ENCODE measurements around the gene PPM1H.

The PPM1H gene

GRCh38 chr12:62597253-62597652, 337.7 kb downstream of the PPM1H start:
- peaks cover 3% of the 10 kb centered on the region; the same call in 1 of the 2 replicates for H3F3A ChIP-seq (ENCODE audit: low read depth)
- peaks cover 4% of the 10 kb centered on the region; the same call in 1 of the 2 replicates for H3K36me3 ChIP-seq (ENCODE audit: insufficient read depth, low read length)
- TF ChIP-seq EZH2phosphoT487 (IDR thresholded peaks at IDR 0.05; ENCODE audit: borderline replicate concordance) (no peak), CTCF (conservative IDR thresholded peaks at IDR 0.05; ENCODE audit: low read length) (no peak)

More at GRCh38 chr12:62597253-62597652, 337.7 kb downstream of the PPM1H start:
- no peaks in the 10 kb centered on the region for H3K9me3 ChIP-seq (ENCODE audit: insufficient read depth, low read depth, low read length)
- no peak overlapping the region for H3K9ac ChIP-seq (ENCODE audit: low read depth, low read length, poor library complexity, severe bottlenecking)
- H2AFZ ChIP-seq (ENCODE audit: low read length): no peak overlapping the region
- H3K79me2 ChIP-seq (ENCODE audit: insufficient read depth, low read length): no peaks in the 10 kb centered on the region
- H3K4me3 ChIP-seq (ENCODE audit: low read length, poor library complexity, severe bottlenecking): no peak overlapping the region
- peaks cover 38% of the 10 kb centered on the region for H3K4me1 ChIP-seq (ENCODE audit: insufficient read depth, low read length, poor library complexity, severe bottlenecking)
- no peak overlapping the region for H3K4me2 ChIP-seq (ENCODE audit: low read depth, low read length, poor library complexity, severe bottlenecking)
- no peaks in the 10 kb centered on the region for H3K27me3 ChIP-seq (ENCODE audit: insufficient read depth, low read length, poor library complexity, severe bottlenecking)
- H4K20me1 ChIP-seq (ENCODE audit: insufficient read depth, low read length, poor library complexity, severe bottlenecking): no peaks in the 10 kb centered on the region
- no peaks in the 10 kb centered on the region for H3K9me2 ChIP-seq (replicated peaks; ENCODE audit: low read depth, low read length)

Data from Loucy (cell line).